Dendritic cell treated with granulocyte-macrophage colony-stimulating factor and Interleukin-4, amounts not matched to agents 40 ng/mL and 50 ng/mL, for 4 days (primary cell): ENCODE data around the gene MDGA2.

Source experiments
- H3K27ac Mint-ChIP-seq: one replicate; pipeline ENCODE4 v1.8.0; 2022; ENCODE audit warnings: mild to moderate bottlenecking, mixed read lengths
- H3K27me3 Mint-ChIP-seq: one replicate; pipeline ENCODE4 v1.8.0; 2022; ENCODE audit warnings: mild to moderate bottlenecking, mixed read lengths
- H3K36me3 Mint-ChIP-seq: one replicate; pipeline ENCODE4 v1.8.0; 2022; ENCODE audit warnings: low read depth, mixed read lengths
- H3K4me1 Mint-ChIP-seq: one replicate; pipeline ENCODE4 v1.8.0; 2022; ENCODE audit warnings: low read depth, mixed read lengths
- H3K4me3 Mint-ChIP-seq: one replicate; pipeline ENCODE4 v1.8.0; 2022; ENCODE audit warnings: mild to moderate bottlenecking, moderate library complexity, mixed read lengths
- H3K9me3 Mint-ChIP-seq: one replicate; pipeline ENCODE4 v1.8.0; 2022; ENCODE audit warnings: mixed read lengths
- intact Hi-C: fragments of 100-400 bp; cut with micrococcal nuclease; formaldehyde crosslinking; loops from one replicate; pipeline ENCODE4 v1.15.0; 2022

The MDGA2 gene

GRCh38 chr14:47103771-47104170 is 571.6 kb downstream of the MDGA2 start:
- intact Hi-C loops, result no loop called here
- no peaks in the 10 kb centered on the region for H3K27me3 Mint-ChIP-seq

GRCh38 chr14:47102472-47102871 is 572.9 kb downstream of the MDGA2 start:
- Mint-ChIP-seq H3K4me1 (no peaks in the 10 kb centered on the region), H3K27me3 (no peaks in the 10 kb centered on the region), H3K27ac (no peak overlapping the region)

More at GRCh38 chr14:47103771-47104170, 571.6 kb downstream of the MDGA2 start:
- H3K4me3 Mint-ChIP-seq, result no peak overlapping the region
- H3K36me3 Mint-ChIP-seq, result no peaks in the 10 kb centered on the region
- no peak overlapping the region for H3K27ac Mint-ChIP-seq
- H3K4me1 Mint-ChIP-seq, result no peaks in the 10 kb centered on the region
- H3K9me3 Mint-ChIP-seq, result peaks cover 18% of the 10 kb centered on the region

GRCh38 chr14:47085678-47086077 is 589.7 kb downstream of the MDGA2 start:
- Mint-ChIP-seq H3K4me3 (no peak overlapping the region), H3K27ac (no peak overlapping the region), H3K4me1 (no peaks in the 10 kb centered on the region), H3K27me3 (no peaks in the 10 kb centered on the region), H3K36me3 (no peaks in the 10 kb centered on the region), H3K9me3 (peaks cover 5% of the 10 kb centered on the region)
- intact Hi-C loops, result no loop called here

More at GRCh38 chr14:47102472-47102871, 572.9 kb downstream of the MDGA2 start:
- intact Hi-C loops, result no loop called here
- Mint-ChIP-seq H3K4me3 (no peak overlapping the region), H3K9me3 (peaks cover 15% of the 10 kb centered on the region), H3K36me3 (no peaks in the 10 kb centered on the region)

- peaks cover 6% of the 10 kb centered on the region for H3K9me3 Mint-ChIP-seq
- intact Hi-C loops, result no loop called here
- H3K27ac Mint-ChIP-seq, result no peak overlapping the region
- no peak overlapping the region for H3K4me3 Mint-ChIP-seq
- H3K4me1 Mint-ChIP-seq, result no peaks in the 10 kb centered on the region
- no peaks in the 10 kb centered on the region for H3K27me3 Mint-ChIP-seq
- H3K36me3 Mint-ChIP-seq, result no peaks in the 10 kb centered on the region
Observed at GRCh38 chr14:47065326-47065725, 610.1 kb downstream of the MDGA2 start.

- intact Hi-C loops, result no loop called here
- H3K27ac Mint-ChIP-seq, result no peak overlapping the region
- H3K9me3 Mint-ChIP-seq, result no peaks in the 10 kb centered on the region
- no peaks in the 10 kb centered on the region for H3K36me3 Mint-ChIP-seq
- no peaks in the 10 kb centered on the region for H3K4me1 Mint-ChIP-seq
- H3K27me3 Mint-ChIP-seq, result no peaks in the 10 kb centered on the region
- no peak overlapping the region for H3K4me3 Mint-ChIP-seq
Observed at GRCh38 chr14:47060050-47060449, 615.4 kb downstream of the MDGA2 start.

GRCh38 chr14:47057364-47057763 is 618.0 kb downstream of the MDGA2 start:
- no peaks in the 10 kb centered on the region for H3K36me3 Mint-ChIP-seq
- no peaks in the 10 kb centered on the region for H3K9me3 Mint-ChIP-seq
- no peak overlapping the region for H3K4me3 Mint-ChIP-seq
- H3K4me1 Mint-ChIP-seq, result no peaks in the 10 kb centered on the region
- intact Hi-C loops, result no loop called here
- no peaks in the 10 kb centered on the region for H3K27me3 Mint-ChIP-seq
- H3K27ac Mint-ChIP-seq, result no peak overlapping the region

GRCh38 chr14:47044841-47045240 is 630.6 kb downstream of the MDGA2 start:
- Mint-ChIP-seq H3K27ac (no peak overlapping the region), H3K4me3 (no peak overlapping the region), H3K36me3 (no peaks in the 10 kb centered on the region), H3K9me3 (no peaks in the 10 kb centered on the region), H3K27me3 (no peaks in the 10 kb centered on the region), H3K4me1 (no peaks in the 10 kb centered on the region)
- intact Hi-C loops, result no loop called here

GRCh38 chr14:47040550-47040949 is 634.9 kb downstream of the MDGA2 start:
- Mint-ChIP-seq H3K27me3 (no peaks in the 10 kb centered on the region), H3K36me3 (no peaks in the 10 kb centered on the region), H3K9me3 (no peaks in the 10 kb centered on the region), H3K4me3 (no peak overlapping the region), H3K27ac (no peak overlapping the region), H3K4me1 (no peaks in the 10 kb centered on the region)
- intact Hi-C loops, result no loop called here

GRCh38 chr14:47039336-47039735 is 636.1 kb downstream of the MDGA2 start:
- H3K4me3 Mint-ChIP-seq, result no peak overlapping the region
- no peaks in the 10 kb centered on the region for H3K4me1 Mint-ChIP-seq
- intact Hi-C loops, result no loop called here
- no peaks in the 10 kb centered on the region for H3K27me3 Mint-ChIP-seq
- no peaks in the 10 kb centered on the region for H3K9me3 Mint-ChIP-seq
- H3K27ac Mint-ChIP-seq, result no peak overlapping the region
- no peaks in the 10 kb centered on the region for H3K36me3 Mint-ChIP-seq

- intact Hi-C loops, result no loop called here
- Mint-ChIP-seq H3K36me3 (no peaks in the 10 kb centered on the region), H3K9me3 (no peaks in the 10 kb centered on the region), H3K27ac (no peak overlapping the region), H3K4me3 (no peak overlapping the region), H3K27me3 (no peaks in the 10 kb centered on the region), H3K4me1 (no peaks in the 10 kb centered on the region)
Observed at GRCh38 chr14:47022721-47023120, 652.7 kb downstream of the MDGA2 start.

- H3K27ac Mint-ChIP-seq, result no peak overlapping the region
Observed at GRCh38 chr14:47020500-47020899, 654.9 kb downstream of the MDGA2 start.

GRCh38 chr14:47012533-47013280 is 662.7 kb downstream of the MDGA2 start:
- Mint-ChIP-seq H3K36me3 (no peaks in the 10 kb centered on the region), H3K27ac (no peak overlapping the region), H3K4me3 (no peak overlapping the region), H3K4me1 (no peaks in the 10 kb centered on the region), H3K9me3 (no peaks in the 10 kb centered on the region), H3K27me3 (no peaks in the 10 kb centered on the region)
- intact Hi-C loops, result no loop called here

More at GRCh38 chr14:47020500-47020899, 654.9 kb downstream of the MDGA2 start:
- H3K36me3 Mint-ChIP-seq, result no peaks in the 10 kb centered on the region
- H3K4me1 Mint-ChIP-seq, result no peaks in the 10 kb centered on the region
- H3K4me3 Mint-ChIP-seq, result no peak overlapping the region
- H3K27me3 Mint-ChIP-seq, result no peaks in the 10 kb centered on the region
- intact Hi-C loops, result no loop called here
- H3K9me3 Mint-ChIP-seq, result no peaks in the 10 kb centered on the region

- H3K27me3 Mint-ChIP-seq, result no peaks in the 10 kb centered on the region
- intact Hi-C loops, result no loop called here
- no peaks in the 10 kb centered on the region for H3K4me1 Mint-ChIP-seq
Observed at GRCh38 chr14:47009615-47010014, 665.8 kb downstream of the MDGA2 start.

GRCh38 chr14:47008732-47009131 is 666.7 kb downstream of the MDGA2 start:
- Mint-ChIP-seq H3K9me3 (no peaks in the 10 kb centered on the region), H3K36me3 (no peaks in the 10 kb centered on the region), H3K27me3 (no peaks in the 10 kb centered on the region), H3K4me1 (no peaks in the 10 kb centered on the region), H3K27ac (no peak overlapping the region), H3K4me3 (no peak overlapping the region)
- intact Hi-C loops, result no loop called here

More at GRCh38 chr14:47009615-47010014, 665.8 kb downstream of the MDGA2 start:
- Mint-ChIP-seq H3K36me3 (no peaks in the 10 kb centered on the region), H3K27ac (no peak overlapping the region), H3K9me3 (no peaks in the 10 kb centered on the region), H3K4me3 (no peak overlapping the region)

- no peak overlapping the region for H3K4me3 Mint-ChIP-seq
- intact Hi-C loops, result no loop called here
- H3K27ac Mint-ChIP-seq, result no peak overlapping the region
- H3K4me1 Mint-ChIP-seq, result no peaks in the 10 kb centered on the region
- no peaks in the 10 kb centered on the region for H3K36me3 Mint-ChIP-seq
- H3K9me3 Mint-ChIP-seq, result no peaks in the 10 kb centered on the region
- no peaks in the 10 kb centered on the region for H3K27me3 Mint-ChIP-seq
Observed at GRCh38 chr14:46999661-47000060, 675.7 kb downstream of the MDGA2 start.
